ENCODE measurements around the gene EXOG.

DNA sequence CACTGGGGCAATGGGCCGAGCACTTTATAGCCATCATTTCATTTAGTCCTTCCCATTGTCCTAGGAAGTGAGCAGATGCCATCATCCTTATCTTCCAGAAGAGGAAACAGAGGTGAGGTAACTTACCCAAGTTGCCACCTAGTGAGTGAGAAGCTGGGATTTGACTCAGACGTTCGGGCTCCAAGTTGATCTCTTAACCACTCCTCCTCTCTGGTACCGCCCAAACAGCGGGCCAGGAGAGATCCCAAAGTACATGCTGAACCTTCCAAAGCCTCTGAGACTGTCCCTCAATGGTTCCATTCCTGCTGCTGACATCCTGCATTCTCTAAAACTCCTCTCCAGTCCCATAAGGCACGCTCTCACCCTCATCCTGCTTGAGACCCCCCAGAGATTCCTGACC lies 56.2 kb downstream of the EXOG start:
- TF ChIP-seq POLR2A (IDR thresholded peaks at IDR 0.05): no peak
- TF ChIP-seq, protein P1, sequence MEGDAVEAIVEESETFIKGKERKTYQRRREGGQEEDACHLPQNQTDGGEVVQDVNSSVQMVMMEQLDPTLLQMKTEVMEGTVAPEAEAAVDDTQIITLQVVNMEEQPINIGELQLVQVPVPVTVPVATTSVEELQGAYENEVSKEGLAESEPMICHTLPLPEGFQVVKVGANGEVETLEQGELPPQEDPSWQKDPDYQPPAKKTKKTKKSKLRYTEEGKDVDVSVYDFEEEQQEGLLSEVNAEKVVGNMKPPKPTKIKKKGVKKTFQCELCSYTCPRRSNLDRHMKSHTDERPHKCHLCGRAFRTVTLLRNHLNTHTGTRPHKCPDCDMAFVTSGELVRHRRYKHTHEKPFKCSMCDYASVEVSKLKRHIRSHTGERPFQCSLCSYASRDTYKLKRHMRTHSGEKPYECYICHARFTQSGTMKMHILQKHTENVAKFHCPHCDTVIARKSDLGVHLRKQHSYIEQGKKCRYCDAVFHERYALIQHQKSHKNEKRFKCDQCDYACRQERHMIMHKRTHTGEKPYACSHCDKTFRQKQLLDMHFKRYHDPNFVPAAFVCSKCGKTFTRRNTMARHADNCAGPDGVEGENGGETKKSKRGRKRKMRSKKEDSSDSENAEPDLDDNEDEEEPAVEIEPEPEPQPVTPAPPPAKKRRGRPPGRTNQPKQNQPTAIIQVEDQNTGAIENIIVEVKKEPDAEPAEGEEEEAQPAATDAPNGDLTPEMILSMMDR (IDR thresholded peaks at IDR 0.05): no peak
- TF ChIP-seq POLR2AphosphoS5 (IDR thresholded peaks at IDR 0.05): no peak
- no peak for TF ChIP-seq EP300 (IDR thresholded peaks at IDR 0.05)

Measured in suprapubic skin (tissue), 4 donors.